ENCODE data around the gene C10orf120.

The C10orf120 gene

DNA sequence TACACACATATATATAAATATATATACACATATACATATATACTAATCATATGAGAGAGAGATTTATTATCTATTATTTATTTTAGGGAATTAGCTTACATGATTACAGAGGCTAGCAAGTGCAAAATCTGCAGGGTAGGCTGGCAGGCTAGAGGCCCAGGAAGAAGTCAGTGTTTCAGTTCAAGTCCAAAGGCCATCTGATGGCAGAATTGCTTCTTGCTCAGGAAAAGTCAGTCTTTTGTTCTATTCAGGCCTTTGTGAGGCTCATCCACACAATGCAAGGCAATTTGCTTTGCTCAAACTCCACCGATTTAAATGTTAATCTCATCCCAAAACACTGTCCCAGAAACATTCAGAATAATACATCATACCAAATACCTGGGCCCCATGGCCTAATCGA is 2.6 kb upstream of the C10orf120 start:
- no peak for DNase-seq

DNA sequence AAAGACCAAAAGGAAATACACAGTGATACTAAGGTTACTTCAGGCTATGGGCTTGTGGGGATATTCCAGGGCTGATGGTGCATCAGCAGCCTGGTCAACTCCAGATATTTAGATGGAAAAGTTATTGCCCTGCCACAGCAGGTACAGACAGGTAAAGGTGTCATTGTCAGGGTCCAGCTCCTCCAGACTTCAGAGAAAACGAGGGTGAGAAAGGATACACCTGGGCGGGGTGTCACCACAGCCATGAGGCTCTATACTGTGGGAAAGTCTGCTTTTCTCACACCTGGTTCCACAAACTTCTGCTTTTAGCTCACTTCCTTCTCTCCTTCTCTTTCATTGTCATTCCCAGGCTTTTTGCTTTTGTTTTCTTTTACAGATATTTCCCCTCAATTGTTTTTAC is 2.0 kb upstream of the C10orf120 start:
- DNase-seq: no peak

- DNase-seq: no peak
These were observed 3.0 kb downstream of the C10orf120 start for GRCh38 chr10:122696687-122697086.

- no peak for DNase-seq
These were observed 6.9 kb downstream of the C10orf120 start for GRCh38 chr10:122692744-122693143.

DNA sequence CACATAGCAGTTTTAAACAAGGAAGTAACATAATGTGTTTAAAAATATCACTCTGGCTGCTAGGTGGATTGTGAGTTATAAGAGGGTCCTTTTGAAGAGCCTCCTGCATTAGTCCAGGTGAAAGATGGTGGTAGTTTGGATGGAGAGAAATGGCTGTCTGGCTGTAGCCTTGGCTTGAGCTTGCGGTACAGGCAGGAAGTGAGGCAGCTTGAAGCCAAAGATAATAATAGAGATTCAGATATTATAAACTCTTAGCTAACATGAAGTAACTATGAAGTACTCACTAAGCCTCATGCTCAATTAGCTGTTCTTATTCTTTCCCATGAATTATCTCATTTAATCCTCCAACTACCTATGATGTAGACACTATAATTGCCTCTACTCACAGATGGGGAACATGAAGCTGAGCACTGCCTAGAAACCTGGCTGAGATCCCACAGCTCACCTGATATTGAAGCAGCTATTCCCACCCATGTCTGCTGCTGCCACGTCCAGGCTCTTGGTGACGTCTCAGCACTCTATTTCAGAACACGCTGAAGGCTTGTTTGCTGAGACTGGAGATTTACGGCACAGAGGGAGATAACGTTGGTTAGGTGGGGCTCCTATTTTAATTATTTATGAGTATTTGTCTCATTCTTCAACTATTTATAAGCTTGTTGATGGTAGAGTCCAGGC is 10.4 kb downstream of the C10orf120 start:
- DNase-seq: no peak

- DNase-seq: no peak
These were observed 11.2 kb downstream of the C10orf120 start for GRCh38 chr10:122688293-122688989.

- no peak for DNase-seq
These were observed 17.1 kb downstream of the C10orf120 start for GRCh38 chr10:122682522-122682921.

DNA sequence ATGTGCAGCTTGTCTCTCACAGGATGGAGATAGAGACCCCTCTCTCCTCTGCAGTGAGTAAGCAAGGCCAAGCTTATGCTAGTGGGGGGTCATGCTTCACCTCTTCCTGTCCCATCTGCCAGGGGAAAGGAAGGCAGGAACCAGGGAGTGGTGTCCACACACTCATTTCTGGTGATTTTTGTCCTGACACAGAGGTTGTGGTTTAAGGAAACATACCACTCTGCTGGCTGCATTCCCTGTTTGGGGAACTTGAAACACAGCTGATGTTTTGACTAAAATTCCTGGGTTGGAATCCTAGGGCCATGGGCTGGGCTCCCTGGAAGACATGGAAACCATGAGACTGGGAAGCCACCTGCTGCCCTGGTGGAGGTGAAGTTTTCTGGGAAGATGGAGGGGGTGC is 21.4 kb downstream of the C10orf120 start:
- no peak for DNase-seq

- no peak for DNase-seq
These were observed 24.4 kb downstream of the C10orf120 start for GRCh38 chr10:122675278-122675677.

GRCh38 chr10:122674781-122675180 is 24.9 kb downstream of the C10orf120 start:
- no peak for DNase-seq

GRCh38 chr10:122673731-122674130 is 25.9 kb downstream of the C10orf120 start:
- DNase-seq: no peak

- DNase-seq: no peak
These were observed 26.4 kb downstream of the C10orf120 start for GRCh38 chr10:122673269-122673668.

DNA sequence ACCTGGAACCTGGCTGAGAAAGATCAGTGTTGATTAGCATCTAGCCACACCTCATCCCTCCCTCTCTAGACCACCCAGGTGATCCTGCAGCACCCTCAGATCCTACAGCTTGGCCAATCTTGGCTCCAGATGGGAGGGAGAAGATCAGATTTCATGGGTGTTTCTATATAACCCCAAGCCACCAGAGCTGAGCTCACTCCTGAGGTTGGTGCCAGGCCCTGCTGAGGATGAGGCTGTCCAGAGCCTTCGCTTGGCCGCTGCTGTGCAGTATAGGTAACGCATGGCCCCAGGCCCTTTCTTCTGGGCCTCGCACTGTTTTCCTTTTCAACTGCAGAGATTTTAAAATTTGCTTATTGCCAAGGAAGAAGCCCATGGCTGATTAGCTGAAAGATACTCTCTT is 27.0 kb downstream of the C10orf120 start:
- DNase-seq: no peak

DNA sequence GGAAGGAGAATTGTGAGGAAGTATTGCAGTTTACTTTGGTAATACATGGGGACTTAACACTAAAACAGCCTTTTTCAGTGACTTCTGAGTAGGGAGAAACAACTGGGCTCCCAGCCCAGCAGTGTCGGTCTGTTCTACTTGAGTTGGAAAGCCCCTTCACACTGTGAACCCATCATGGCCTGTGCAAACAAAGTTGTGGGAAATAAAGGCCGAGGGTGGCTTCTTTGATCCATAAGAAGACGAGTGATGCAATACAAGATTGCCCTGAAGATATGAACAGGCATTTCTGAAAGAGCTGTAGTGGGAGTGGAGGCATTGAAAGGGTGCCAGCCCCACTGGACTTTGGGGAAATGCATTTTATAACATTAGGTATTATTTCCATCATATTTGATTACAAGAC is 28.3 kb downstream of the C10orf120 start:
- DNase-seq: no peak

GRCh38 chr10:122669842-122670241 is 29.8 kb downstream of the C10orf120 start:
- no peak for DNase-seq

DNA sequence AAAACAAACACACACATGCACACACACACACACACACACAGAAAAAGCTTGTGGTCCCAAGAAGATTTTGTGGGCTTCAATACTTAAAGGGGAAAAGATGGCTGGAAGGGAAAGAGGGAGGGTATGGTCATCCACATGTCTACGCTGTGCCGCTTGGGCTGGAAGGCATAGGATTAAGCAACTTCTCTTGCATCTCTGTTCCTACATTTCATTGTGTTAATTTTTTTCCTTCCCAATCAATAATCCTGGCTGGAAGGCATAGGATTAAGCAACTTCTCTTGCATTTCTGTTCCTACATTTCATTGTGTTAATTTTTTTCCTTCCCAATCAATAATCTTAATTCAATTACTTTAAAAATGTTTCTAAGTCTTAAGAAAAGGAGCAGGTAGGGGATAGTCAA is 30.6 kb downstream of the C10orf120 start:
- DNase-seq: no peak

DNA sequence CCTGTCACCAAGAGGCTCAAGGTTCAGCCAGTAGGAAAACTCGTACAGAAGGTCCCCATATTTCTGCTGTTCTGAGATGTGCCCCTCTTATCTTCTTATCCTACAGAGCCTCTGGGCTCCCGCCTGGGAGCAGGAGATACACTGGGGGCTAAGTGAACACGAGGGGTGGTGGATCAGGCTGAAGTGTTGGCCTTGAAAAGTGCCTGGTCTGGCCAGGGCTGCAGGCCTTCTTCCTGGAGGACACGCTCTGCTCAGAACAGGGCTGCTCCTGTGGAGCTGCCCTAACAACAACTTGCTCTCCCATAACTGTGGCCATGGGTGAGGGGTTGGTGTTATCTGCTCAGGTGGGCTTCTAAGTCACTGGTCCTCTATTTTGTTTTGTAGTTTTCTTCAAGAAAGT is 33.7 kb downstream of the C10orf120 start:
- no peak for DNase-seq

GRCh38 chr10:122665329-122665860 is 34.3 kb downstream of the C10orf120 start:
- no peak for DNase-seq

DNA sequence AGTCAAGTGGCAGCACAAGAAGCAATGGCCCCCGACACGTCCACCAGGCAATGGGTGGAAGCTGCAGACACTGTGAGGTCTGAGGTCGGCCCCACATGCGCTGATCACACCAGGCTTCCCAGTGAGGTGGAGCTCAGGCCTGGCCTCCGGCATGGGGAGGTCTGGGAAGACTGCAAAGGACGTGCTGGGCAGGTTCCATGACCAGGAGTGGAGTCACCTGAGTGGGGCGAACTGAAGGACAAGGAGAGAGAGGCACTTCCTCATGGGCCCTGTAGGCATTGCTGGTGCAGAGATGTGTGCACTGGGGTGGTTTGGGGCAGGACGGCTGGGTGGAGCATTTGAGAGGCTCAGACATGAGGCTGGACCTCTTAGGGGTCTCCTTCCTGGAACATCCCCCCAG is 35.1 kb downstream of the C10orf120 start:
- DNase-seq: no peak

DNA sequence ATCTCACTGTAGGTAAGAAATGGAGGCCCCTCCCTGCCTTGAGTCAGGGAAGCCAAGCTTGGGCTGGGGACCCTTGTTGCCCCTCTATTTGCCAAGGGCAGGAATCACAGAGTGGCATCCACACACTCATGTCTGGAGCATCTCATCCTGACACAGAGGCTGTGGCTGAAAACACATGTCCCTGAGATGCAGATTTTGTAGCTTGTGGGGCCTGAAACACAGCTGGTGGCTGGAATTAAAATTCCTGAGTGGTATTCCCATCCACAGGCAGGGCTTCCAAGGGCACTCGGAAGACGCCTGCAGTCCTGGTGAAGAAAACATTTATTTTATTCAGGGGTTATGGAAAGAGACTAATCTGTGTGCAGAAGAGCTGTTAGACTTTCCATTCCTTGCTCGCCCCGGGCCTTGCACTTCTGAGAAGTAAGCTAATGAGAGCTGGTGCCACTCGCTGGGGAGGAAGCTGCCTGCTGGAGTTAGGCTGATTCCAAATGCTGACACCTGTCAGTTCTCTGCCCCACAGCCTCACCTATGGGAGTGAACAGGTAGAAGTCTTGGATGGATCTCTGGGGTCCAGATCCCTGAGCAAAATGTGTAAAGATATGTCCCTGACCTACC is 36.0 kb downstream of the C10orf120 start:
- DNase-seq: no peak

- DNase-seq: no peak
These were observed 37.4 kb downstream of the C10orf120 start for GRCh38 chr10:122662231-122662630.

DNA sequence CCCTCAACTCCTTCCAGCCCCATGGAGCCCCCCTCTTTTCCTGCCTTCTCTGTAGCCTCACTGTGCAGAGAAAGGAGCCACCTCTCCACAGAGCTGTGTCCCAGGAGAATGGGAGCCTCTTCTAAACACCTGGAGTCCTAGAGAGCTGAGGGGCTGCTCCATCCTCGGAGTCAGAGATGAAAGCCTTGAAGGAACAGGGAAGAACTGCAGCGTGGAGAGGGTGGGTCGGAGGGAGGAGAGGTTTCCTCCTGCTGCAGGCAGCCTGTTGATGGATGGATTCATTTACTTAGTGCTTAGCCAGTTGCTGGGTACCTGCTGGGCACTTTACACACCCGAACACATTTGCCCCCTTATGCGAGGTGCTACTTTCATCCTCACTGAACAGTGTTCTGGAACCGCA is 39.0 kb downstream of the C10orf120 start:
- DNase-seq: no peak

GRCh38 chr10:122659651-122660050 is 40.0 kb downstream of the C10orf120 start:
- no peak for DNase-seq

DNA sequence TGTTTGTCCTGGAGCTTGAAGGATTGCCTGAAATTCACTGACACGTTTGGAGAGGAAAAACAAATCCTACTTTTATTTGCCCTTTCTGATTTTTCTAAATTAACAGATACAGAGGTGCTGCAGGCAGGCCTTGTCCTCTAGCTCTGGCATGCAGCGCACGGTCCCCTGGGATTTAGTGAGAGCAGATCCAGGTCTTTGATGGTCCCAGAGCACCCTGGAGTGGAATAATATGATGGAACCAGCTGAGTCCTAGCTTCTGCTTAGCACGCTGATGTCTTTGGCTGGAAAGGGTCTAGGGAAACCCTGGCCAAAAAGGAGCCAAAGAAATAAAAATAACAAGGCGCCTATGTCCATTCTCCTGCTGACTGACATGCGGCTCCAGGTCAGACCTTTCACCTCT is 40.5 kb downstream of the C10orf120 start:
- DNase-seq: no peak

All from stimulated activated CD4-positive, alpha-beta T cell treated with anti-CD3 and anti-CD28 coated beads, Interleukin-12 subunit alpha, Interleukin-12 subunit beta, amount 100 ng/mL, for 4 hours (primary cell).